ENCODE results near the gene HMX3. TPM values are rescaled to one million over a fixed set of nuclear protein-coding genes. Genes with fewer than 3 reads are reported as not detected.

Gene HMX3
- total RNA-seq, 1 donor from 2014 or later: not detected

DNA sequence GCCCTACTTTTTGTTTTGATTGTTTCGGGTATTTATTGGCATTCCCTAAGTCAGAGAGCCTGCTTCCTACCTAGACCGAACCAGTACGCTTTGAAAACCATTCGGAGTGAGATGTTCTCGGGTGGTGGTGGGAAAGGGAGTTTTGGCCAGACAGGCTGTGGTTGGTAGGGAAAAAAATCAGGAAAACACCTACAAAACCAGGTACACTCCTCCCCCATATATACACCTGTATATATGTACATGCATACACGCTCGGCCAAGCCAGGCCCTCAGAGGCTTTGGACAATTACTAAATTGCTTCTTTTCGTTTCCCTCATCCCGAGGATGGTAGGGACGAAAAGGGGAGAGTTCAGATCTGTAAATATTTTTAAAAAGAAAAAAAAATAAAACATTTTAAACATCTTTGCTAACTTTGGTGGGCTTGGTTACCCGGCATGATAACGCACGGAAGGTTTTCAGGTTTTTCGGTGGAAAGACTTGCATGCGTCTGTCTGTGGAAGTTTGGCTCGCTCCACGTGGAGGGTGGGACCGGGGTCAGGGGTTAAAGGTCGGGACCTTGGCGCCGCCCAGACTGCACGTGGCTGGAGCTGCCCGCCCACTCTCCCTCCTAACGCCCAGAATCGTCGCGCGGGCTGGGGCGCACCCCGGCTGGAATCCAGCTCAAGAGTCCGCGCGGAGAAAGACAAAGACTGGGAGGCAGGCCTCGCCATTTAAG, 14.7 kb downstream of the HMX3 start:
- TF ChIP-seq CTCF (IDR thresholded peaks at IDR 0.05; ENCODE audit: unreplicated experiment): no peak
- Mint-ChIP-seq H3K27ac (ENCODE audit: unreplicated experiment) (peak overlapping the region; percentile 64), H3K27me3 (ENCODE audit: unreplicated experiment) (peaks cover 24% of the 10 kb centered on the region)

GRCh38 chr10:123150986-123151736, 15.4 kb downstream of the HMX3 start:
- peak; percentile 48 for DNase-seq (ENCODE audit: low spot score)
- Mint-ChIP-seq H3K36me3 (ENCODE audit: low read depth, unreplicated experiment) (peaks cover 2% of the 10 kb centered on the region), H3K9me3 (ENCODE audit: unreplicated experiment) (no peaks in the 10 kb centered on the region), H3K27me3 (ENCODE audit: unreplicated experiment) (peaks cover 20% of the 10 kb centered on the region), H3K4me3 (ENCODE audit: unreplicated experiment) (peak overlapping the region; percentile 51), H3K4me1 (ENCODE audit: unreplicated experiment) (peaks cover 36% of the 10 kb centered on the region), H3K27ac (ENCODE audit: unreplicated experiment) (no peak overlapping the region)
- TF ChIP-seq CTCF (IDR thresholded peaks at IDR 0.05; ENCODE audit: unreplicated experiment): no peak

More for the DNA sequence above, 14.7 kb downstream of the HMX3 start:
- no peaks in the 10 kb centered on the region for H3K36me3 Mint-ChIP-seq (ENCODE audit: low read depth, unreplicated experiment)
- H3K4me1 Mint-ChIP-seq (ENCODE audit: unreplicated experiment): peaks cover 38% of the 10 kb centered on the region
- no peaks in the 10 kb centered on the region for H3K9me3 Mint-ChIP-seq (ENCODE audit: unreplicated experiment)
- peak overlapping the region; percentile 85 for H3K4me3 Mint-ChIP-seq (ENCODE audit: unreplicated experiment)
- no peak for DNase-seq (ENCODE audit: low spot score)

DNA sequence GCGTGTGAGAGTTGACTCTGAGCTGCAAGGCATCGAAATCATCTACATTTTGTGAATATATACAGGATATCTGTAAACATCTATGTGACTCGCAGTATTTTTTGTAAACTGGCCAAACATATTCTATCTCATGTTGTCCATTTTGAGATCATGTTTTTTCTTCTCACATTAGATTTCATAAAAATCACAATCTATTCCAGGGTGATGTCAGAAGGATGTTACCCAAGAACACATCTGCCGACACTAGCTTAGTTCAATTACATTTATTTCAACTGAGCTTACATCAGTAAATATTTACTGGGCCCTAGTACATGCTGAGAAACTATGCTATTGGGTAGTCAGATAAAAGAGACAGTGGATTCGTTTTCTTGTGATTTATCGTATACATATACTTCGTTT, 16.0 kb downstream of the HMX3 start:
- H3K36me3 Mint-ChIP-seq (ENCODE audit: low read depth, unreplicated experiment): peaks cover 5% of the 10 kb centered on the region
- no peak for TF ChIP-seq CTCF (IDR thresholded peaks at IDR 0.05; ENCODE audit: unreplicated experiment)
- no peaks in the 10 kb centered on the region for H3K9me3 Mint-ChIP-seq (ENCODE audit: unreplicated experiment)
- H3K4me1 Mint-ChIP-seq (ENCODE audit: unreplicated experiment): peaks cover 36% of the 10 kb centered on the region
- peak overlapping the region; percentile 51 for H3K4me3 Mint-ChIP-seq (ENCODE audit: unreplicated experiment)
- no peak for DNase-seq (ENCODE audit: low spot score)
- no peak overlapping the region for H3K27ac Mint-ChIP-seq (ENCODE audit: unreplicated experiment)
- peaks cover 18% of the 10 kb centered on the region for H3K27me3 Mint-ChIP-seq (ENCODE audit: unreplicated experiment)

GRCh38 chr10:123153486-123154091, 17.8 kb downstream of the HMX3 start:
- no peak for DNase-seq (ENCODE audit: low spot score)
- Mint-ChIP-seq H3K4me1 (ENCODE audit: unreplicated experiment) (peaks cover 34% of the 10 kb centered on the region), H3K4me3 (ENCODE audit: unreplicated experiment) (peak overlapping the region; percentile 99), H3K27ac (ENCODE audit: unreplicated experiment) (peak overlapping the region; percentile 96), H3K9me3 (ENCODE audit: unreplicated experiment) (no peaks in the 10 kb centered on the region), H3K36me3 (ENCODE audit: low read depth, unreplicated experiment) (peaks cover 9% of the 10 kb centered on the region), H3K27me3 (ENCODE audit: unreplicated experiment) (peaks cover 11% of the 10 kb centered on the region)
- no peak for TF ChIP-seq CTCF (IDR thresholded peaks at IDR 0.05; ENCODE audit: unreplicated experiment)
